K562 (cell line): Measurements from ENCODE around the gene DAD1. TPM values are rescaled to one million over a fixed set of nuclear protein-coding genes. Genes with fewer than 3 reads are reported as not detected.

Source experiments
- ATF7 ChIP-seq: fragments of 450-650 bp; IDR thresholded peaks from 2 replicates; pipeline ENCODE4 v1.7.1; 2014; ENCODE audit warnings: mild to moderate bottlenecking, moderate library complexity
- CC2D1A ChIP-seq: fragments of 450-650 bp; IDR thresholded peaks from 2 replicates; pipeline ENCODE4 v1.6.1; 2017; ENCODE audit warnings: mild to moderate bottlenecking
- CSDE1 ChIP-seq, 2 experiments: fragments of 450-650 bp; IDR thresholded peaks; 2 replicates each; pipeline ENCODE4 v1.6.1; 2016; ENCODE audit warnings: mild to moderate bottlenecking in 1 of 2
- GABPB1 ChIP-seq: sonication (generic); formaldehyde crosslinking; IDR thresholded peaks from 2 replicates; pipeline ENCODE4 v1.8.0; 2022; ENCODE audit warnings: mild to moderate bottlenecking, missing genetic modification reagents
- HIVEP1 ChIP-seq: fragments of 250-450 bp; sonication (Bioruptor Pico); IDR thresholded peaks from 2 replicates; pipeline ENCODE4 v1.4.0; 2020; ENCODE audit warnings: mild to moderate bottlenecking
- L3MBTL2 ChIP-seq: fragments of 450-650 bp; IDR thresholded peaks from 2 replicates; pipeline ENCODE4 v1.6.1; 2016; ENCODE audit warnings: mild to moderate bottlenecking, moderate library complexity
- PCBP2 ChIP-seq: fragments of 200-400 bp; formaldehyde crosslinking; IDR thresholded peaks from 2 replicates; pipeline ENCODE4 v1.6.1; 2018; ENCODE audit warnings: low read length, low read depth, mild to moderate bottlenecking, moderate library complexity; ENCODE audit not compliant: poor library complexity, severe bottlenecking
- SRSF7 ChIP-seq: fragments of 200-400 bp; formaldehyde crosslinking; optimal IDR thresholded peaks from 2 replicates; pipeline ENCODE3; 2017; ENCODE audit warnings: mild to moderate bottlenecking, low read depth, low read length
- ZNF134 ChIP-seq: fragments of 250-450 bp; sonication (Bioruptor Pico); conservative IDR thresholded peaks from 2 replicates; pipeline ENCODE4 v1.4.0; 2020
- polyA plus RNA-seq, 8 experiments: library from polyadenylated mRNA; depleted of rRNA in 4 of 8; stranded (reverse) in 5 of 8; unstranded in 3 of 8; fragments of >200 nt; fragmentation: Nextera tagmentation in 2 of 8; fragmentation: Illumina TruSeq in 1 of 8; extraction: Ambion mirVana in 2 of 8; extraction: Trizol in 1 of 8; gene quantifications; 2 replicates each; pipeline versions ENCODE4 v1.2.1 to v1.2.3, GENCODE V29; 2011 to 2014; ENCODE audit warnings: inconsistent platforms in 1 of 8, missing spikeins in 1 of 8
- total RNA-seq, 7 experiments: library from RNA; depleted of rRNA in 6 of 7; stranded (reverse); fragments of >200 nt in 6 of 7; fragmentation: Illumina TruSeq in 2 of 7; extraction: Trizol in 2 of 7; gene quantifications; 2 replicates each; pipeline versions ENCODE4 v1.2.1 to v1.2.3, GENCODE V29; 2011 to 2021; ENCODE audit warnings: low replicate concordance in 1 of 7
- TF ChIP-seq, protein P1 (sequence below): fragments of 450-650 bp; IDR thresholded peaks from 2 replicates; pipeline ENCODE4 v1.6.1; 2017; ENCODE audit warnings: antibody characterized with exemption, mild to moderate bottlenecking
- TF ChIP-seq, protein P2 (sequence below): fragments of 250-450 bp; sonication (Bioruptor Pico); IDR thresholded peaks from 2 replicates; pipeline ENCODE4 v1.4.0; 2020; ENCODE audit warnings: mild to moderate bottlenecking
- TF ChIP-seq, protein P3 (sequence below), 2 experiments: fragments of 450-650 bp; IDR thresholded peaks; 2 replicates each; pipeline ENCODE4 v1.6.1; 2018; ENCODE audit warnings: mild to moderate bottlenecking in 2 of 2, low read depth in 1 of 2; ENCODE audit not compliant: partially characterized antibody in 2 of 2
- TF ChIP-seq, protein P4 (sequence below), 3 experiments: fragments of 200-800 bp in 1 of 3; fragments of 250-450 bp in 1 of 3; fragments of 450-650 bp in 1 of 3; sonication (Bioruptor Pico) in 1 of 3; sonication (Bioruptor generic) in 1 of 3; formaldehyde crosslinking in 1 of 3; IDR thresholded peaks; 2 replicates each; pipeline versions ENCODE4 v1.6.1 to v1.8.0; 2016 to 2022; ENCODE audit warnings: mild to moderate bottlenecking in 2 of 3, missing genetic modification characterization in 2 of 3, missing compliant biosample characterization in 1 of 3, moderate library complexity in 1 of 3

Gene DAD1
- total and polyA plus RNA-seq, 9 of the 15 experiments (the other 6 are each of a cell fraction or from before 2014, with no cell fraction given) = 104 to 617 (median 222) TPM

DNA sequence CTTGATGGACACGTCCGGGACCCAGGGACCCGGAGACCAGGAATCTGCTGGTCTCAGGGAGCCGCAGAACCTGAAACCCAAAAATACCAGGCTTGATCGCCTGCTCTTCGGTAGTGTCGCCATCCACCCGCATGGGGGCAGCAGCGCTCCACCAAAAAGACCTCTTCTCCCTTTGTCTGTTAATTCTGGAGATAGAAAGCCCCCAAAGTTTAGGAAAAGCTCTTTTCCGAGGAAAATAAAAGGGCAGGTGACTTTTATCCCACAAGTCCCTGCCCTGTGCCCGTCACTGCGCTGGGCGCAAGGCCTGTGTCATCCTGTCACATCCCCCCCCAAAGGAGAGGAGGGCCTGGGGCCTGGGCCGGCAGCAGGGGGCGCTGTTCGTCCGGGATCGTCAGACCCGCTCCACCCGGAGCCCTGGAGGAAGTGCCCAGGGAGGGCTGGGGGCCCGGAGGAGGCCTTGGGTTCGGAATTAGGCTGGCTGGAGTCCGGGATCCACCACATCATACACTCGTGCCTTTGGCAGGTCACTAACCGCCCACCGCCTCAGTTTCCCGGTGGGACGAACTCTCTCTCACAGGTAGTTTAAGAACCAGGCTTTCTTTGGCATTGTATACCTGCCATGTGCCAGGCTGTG is 31.9 kb downstream of the DAD1 start (continued):
- no peak for TF ChIP-seq SRSF7
- TF ChIP-seq, protein P1, sequence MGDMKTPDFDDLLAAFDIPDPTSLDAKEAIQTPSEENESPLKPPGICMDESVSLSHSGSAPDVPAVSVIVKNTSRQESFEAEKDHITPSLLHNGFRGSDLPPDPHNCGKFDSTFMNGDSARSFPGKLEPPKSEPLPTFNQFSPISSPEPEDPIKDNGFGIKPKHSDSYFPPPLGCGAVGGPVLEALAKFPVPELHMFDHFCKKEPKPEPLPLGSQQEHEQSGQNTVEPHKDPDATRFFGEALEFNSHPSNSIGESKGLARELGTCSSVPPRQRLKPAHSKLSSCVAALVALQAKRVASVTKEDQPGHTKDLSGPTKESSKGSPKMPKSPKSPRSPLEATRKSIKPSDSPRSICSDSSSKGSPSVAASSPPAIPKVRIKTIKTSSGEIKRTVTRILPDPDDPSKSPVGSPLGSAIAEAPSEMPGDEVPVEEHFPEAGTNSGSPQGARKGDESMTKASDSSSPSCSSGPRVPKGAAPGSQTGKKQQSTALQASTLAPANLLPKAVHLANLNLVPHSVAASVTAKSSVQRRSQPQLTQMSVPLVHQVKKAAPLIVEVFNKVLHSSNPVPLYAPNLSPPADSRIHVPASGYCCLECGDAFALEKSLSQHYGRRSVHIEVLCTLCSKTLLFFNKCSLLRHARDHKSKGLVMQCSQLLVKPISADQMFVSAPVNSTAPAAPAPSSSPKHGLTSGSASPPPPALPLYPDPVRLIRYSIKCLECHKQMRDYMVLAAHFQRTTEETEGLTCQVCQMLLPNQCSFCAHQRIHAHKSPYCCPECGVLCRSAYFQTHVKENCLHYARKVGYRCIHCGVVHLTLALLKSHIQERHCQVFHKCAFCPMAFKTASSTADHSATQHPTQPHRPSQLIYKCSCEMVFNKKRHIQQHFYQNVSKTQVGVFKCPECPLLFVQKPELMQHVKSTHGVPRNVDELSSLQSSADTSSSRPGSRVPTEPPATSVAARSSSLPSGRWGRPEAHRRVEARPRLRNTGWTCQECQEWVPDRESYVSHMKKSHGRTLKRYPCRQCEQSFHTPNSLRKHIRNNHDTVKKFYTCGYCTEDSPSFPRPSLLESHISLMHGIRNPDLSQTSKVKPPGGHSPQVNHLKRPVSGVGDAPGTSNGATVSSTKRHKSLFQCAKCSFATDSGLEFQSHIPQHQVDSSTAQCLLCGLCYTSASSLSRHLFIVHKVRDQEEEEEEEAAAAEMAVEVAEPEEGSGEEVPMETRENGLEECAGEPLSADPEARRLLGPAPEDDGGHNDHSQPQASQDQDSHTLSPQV = 0 out of 2 replicates have a peak, but pooled peaks have one; percentile 35
- TF ChIP-seq, protein P2, sequence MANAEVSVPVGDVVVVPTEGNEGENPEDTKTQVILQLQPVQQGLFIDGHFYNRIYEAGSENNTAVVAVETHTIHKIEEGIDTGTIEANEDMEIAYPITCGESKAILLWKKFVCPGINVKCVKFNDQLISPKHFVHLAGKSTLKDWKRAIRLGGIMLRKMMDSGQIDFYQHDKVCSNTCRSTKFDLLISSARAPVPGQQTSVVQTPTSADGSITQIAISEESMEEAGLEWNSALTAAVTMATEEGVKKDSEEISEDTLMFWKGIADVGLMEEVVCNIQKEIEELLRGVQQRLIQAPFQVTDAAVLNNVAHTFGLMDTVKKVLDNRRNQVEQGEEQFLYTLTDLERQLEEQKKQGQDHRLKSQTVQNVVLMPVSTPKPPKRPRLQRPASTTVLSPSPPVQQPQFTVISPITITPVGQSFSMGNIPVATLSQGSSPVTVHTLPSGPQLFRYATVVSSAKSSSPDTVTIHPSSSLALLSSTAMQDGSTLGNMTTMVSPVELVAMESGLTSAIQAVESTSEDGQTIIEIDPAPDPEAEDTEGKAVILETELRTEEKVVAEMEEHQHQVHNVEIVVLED = no peak
- no peak for TF ChIP-seq HIVEP1
- TF ChIP-seq ZNF134 = no peak
- TF ChIP-seq, protein P3, sequence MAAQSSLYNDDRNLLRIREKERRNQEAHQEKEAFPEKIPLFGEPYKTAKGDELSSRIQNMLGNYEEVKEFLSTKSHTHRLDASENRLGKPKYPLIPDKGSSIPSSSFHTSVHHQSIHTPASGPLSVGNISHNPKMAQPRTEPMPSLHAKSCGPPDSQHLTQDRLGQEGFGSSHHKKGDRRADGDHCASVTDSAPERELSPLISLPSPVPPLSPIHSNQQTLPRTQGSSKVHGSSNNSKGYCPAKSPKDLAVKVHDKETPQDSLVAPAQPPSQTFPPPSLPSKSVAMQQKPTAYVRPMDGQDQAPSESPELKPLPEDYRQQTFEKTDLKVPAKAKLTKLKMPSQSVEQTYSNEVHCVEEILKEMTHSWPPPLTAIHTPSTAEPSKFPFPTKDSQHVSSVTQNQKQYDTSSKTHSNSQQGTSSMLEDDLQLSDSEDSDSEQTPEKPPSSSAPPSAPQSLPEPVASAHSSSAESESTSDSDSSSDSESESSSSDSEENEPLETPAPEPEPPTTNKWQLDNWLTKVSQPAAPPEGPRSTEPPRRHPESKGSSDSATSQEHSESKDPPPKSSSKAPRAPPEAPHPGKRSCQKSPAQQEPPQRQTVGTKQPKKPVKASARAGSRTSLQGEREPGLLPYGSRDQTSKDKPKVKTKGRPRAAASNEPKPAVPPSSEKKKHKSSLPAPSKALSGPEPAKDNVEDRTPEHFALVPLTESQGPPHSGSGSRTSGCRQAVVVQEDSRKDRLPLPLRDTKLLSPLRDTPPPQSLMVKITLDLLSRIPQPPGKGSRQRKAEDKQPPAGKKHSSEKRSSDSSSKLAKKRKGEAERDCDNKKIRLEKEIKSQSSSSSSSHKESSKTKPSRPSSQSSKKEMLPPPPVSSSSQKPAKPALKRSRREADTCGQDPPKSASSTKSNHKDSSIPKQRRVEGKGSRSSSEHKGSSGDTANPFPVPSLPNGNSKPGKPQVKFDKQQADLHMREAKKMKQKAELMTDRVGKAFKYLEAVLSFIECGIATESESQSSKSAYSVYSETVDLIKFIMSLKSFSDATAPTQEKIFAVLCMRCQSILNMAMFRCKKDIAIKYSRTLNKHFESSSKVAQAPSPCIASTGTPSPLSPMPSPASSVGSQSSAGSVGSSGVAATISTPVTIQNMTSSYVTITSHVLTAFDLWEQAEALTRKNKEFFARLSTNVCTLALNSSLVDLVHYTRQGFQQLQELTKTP (IDR thresholded peaks at IDR 0.05; ENCODE audit: low read depth in 1 of 2, partially characterized antibody in 2 of 2) = no peak
- no peak for TF ChIP-seq CSDE1 (IDR thresholded peaks at IDR 0.05)
- TF ChIP-seq L3MBTL2 = no peak
- peak; percentile 34; the same call in 1 of the 2 replicates for TF ChIP-seq GABPB1
- TF ChIP-seq PCBP2 = no peak
- peak; percentile 93 for TF ChIP-seq CC2D1A
- peak; percentile 34 for TF ChIP-seq ATF7
- TF ChIP-seq, protein P4, sequence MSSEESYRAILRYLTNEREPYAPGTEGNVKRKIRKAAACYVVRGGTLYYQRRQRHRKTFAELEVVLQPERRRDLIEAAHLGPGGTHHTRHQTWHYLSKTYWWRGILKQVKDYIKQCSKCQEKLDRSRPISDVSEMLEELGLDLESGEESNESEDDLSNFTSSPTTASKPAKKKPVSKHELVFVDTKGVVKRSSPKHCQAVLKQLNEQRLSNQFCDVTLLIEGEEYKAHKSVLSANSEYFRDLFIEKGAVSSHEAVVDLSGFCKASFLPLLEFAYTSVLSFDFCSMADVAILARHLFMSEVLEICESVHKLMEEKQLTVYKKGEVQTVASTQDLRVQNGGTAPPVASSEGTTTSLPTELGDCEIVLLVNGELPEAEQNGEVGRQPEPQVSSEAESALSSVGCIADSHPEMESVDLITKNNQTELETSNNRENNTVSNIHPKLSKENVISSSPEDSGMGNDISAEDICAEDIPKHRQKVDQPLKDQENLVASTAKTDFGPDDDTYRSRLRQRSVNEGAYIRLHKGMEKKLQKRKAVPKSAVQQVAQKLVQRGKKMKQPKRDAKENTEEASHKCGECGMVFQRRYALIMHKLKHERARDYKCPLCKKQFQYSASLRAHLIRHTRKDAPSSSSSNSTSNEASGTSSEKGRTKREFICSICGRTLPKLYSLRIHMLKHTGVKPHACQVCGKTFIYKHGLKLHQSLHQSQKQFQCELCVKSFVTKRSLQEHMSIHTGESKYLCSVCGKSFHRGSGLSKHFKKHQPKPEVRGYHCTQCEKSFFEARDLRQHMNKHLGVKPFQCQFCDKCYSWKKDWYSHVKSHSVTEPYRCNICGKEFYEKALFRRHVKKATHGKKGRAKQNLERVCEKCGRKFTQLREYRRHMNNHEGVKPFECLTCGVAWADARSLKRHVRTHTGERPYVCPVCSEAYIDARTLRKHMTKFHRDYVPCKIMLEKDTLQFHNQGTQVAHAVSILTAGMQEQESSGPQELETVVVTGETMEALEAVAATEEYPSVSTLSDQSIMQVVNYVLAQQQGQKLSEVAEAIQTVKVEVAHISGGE (CRISPR knock-in tag; IDR thresholded peaks at IDR 0.05) = no peak
